ENCODE data around the gene CDH13. TPM values are rescaled to one million over a fixed set of nuclear protein-coding genes. Genes with fewer than 3 reads are reported as not detected.

Gene CDH13
- total RNA-seq, 4 donors from 2014 or later, result 6.4 to 19.7 (median 11.7) TPM

GRCh38 chr16:82793528-82794245, 166.9 kb downstream of the CDH13 start:
- no peak for TF ChIP-seq CTCF (IDR thresholded peaks at IDR 0.05; ENCODE audit: low read depth)

GRCh38 chr16:82796047-82796446, 169.3 kb downstream of the CDH13 start:
- no peak for TF ChIP-seq CTCF (IDR thresholded peaks at IDR 0.05; ENCODE audit: low read depth)

- no peak for TF ChIP-seq CTCF (IDR thresholded peaks at IDR 0.05; ENCODE audit: low read depth)
These were observed 174.6 kb downstream of the CDH13 start for GRCh38 chr16:82801361-82801760.

GRCh38 chr16:82805866-82806265, 179.1 kb downstream of the CDH13 start:
- TF ChIP-seq CTCF (IDR thresholded peaks at IDR 0.05; ENCODE audit: low read depth), result no peak

- no peak for TF ChIP-seq CTCF (IDR thresholded peaks at IDR 0.05; ENCODE audit: low read depth)
These were observed 180.5 kb downstream of the CDH13 start for GRCh38 chr16:82807311-82807710.

- TF ChIP-seq CTCF (IDR thresholded peaks at IDR 0.05; ENCODE audit: low read depth), result no peak
These were observed 181.3 kb downstream of the CDH13 start for GRCh38 chr16:82808036-82808435.

- TF ChIP-seq CTCF (IDR thresholded peaks at IDR 0.05; ENCODE audit: low read depth), result no peak
These were observed 183.3 kb downstream of the CDH13 start for GRCh38 chr16:82810077-82810476.
